Astrocyte (in vitro differentiated cells and primary cell): ENCODE measurements around the gene FADS3. TPM values are rescaled to one million over a fixed set of nuclear protein-coding genes. Genes with fewer than 3 reads are reported as not detected.

Experiments
- DNase-seq: peaks from one replicate; pipeline ENCODE4 v3.0.0-alpha.2; 2010; ENCODE audit warnings: low read depth
- FAIRE-seq: peaks from 2 replicates; lab custom pipeline; 2011; peaks lifted over from hg19 to GRCh38; lab: Jason Lieb, UNC
- H2AFZ ChIP-seq: 2 replicates; pipeline ENCODE4 v1.6.0; 2012; ENCODE audit warnings: low read depth, low read length, inconsistent platforms
- H3K27ac ChIP-seq: 2 replicates; pipeline ENCODE4 v1.5.1; 2011; ENCODE audit warnings: low read depth, low read length, inconsistent platforms
- H3K27me3 ChIP-seq: 2 replicates; pipeline ENCODE4 v1.6.0; 2011; ENCODE audit warnings: low read length, inconsistent platforms; ENCODE audit not compliant: insufficient read depth
- H3K36me3 ChIP-seq: 2 replicates; pipeline ENCODE4 v1.5.1; 2011; ENCODE audit warnings: low read length, inconsistent platforms; ENCODE audit not compliant: insufficient read depth
- H3K4me1 ChIP-seq: 2 replicates; pipeline ENCODE4 v1.5.1; 2011; ENCODE audit warnings: low read length, inconsistent platforms; ENCODE audit not compliant: insufficient read depth
- H3K4me2 ChIP-seq: 2 replicates; pipeline ENCODE4 v1.6.0; 2012; ENCODE audit warnings: low read length, inconsistent platforms
- H3K4me3 ChIP-seq: 2 replicates; pipeline ENCODE4 v1.5.1; 2011; ENCODE audit warnings: low read depth, mild to moderate bottlenecking, low read length, inconsistent platforms; ENCODE audit not compliant: insufficient read depth
- H3K79me2 ChIP-seq: 2 replicates; pipeline ENCODE4 v1.6.0; 2012; ENCODE audit warnings: mild to moderate bottlenecking, low read length, inconsistent platforms; ENCODE audit not compliant: insufficient read depth
- H3K9ac ChIP-seq: 2 replicates; pipeline ENCODE4 v1.6.0; 2012; ENCODE audit warnings: mild to moderate bottlenecking, low read length, inconsistent platforms
- H3K9me3 ChIP-seq: 2 replicates; pipeline ENCODE4 v1.5.1; 2012; ENCODE audit warnings: low read depth, mild to moderate bottlenecking, low read length, inconsistent platforms; ENCODE audit not compliant: insufficient read depth
- H4K20me1 ChIP-seq: 2 replicates; pipeline ENCODE4 v1.6.0; 2012; ENCODE audit warnings: low read length, inconsistent platforms; ENCODE audit not compliant: insufficient read depth
- H3K27ac Mint-ChIP-seq: one replicate; pipeline ENCODE4 v1.8.0; 2021; ENCODE audit warnings: mild to moderate bottlenecking, mixed read lengths; ENCODE audit not compliant: unreplicated experiment
- H3K27me3 Mint-ChIP-seq: one replicate; pipeline ENCODE4 v1.8.0; 2021; ENCODE audit warnings: low read depth, mixed read lengths; ENCODE audit not compliant: unreplicated experiment
- H3K36me3 Mint-ChIP-seq: one replicate; pipeline ENCODE4 v1.8.0; 2021; ENCODE audit warnings: low read depth, mixed read lengths; ENCODE audit not compliant: unreplicated experiment
- H3K4me1 Mint-ChIP-seq: one replicate; pipeline ENCODE4 v1.8.0; 2021; ENCODE audit warnings: low read depth, mixed read lengths; ENCODE audit not compliant: unreplicated experiment
- H3K4me3 Mint-ChIP-seq: one replicate; pipeline ENCODE4 v1.8.0; 2021; ENCODE audit warnings: mild to moderate bottlenecking, moderate library complexity, mixed read lengths; ENCODE audit not compliant: unreplicated experiment
- H3K9me3 Mint-ChIP-seq: one replicate; pipeline ENCODE4 v1.8.0; 2021; ENCODE audit warnings: mild to moderate bottlenecking, mixed read lengths; ENCODE audit not compliant: unreplicated experiment
- EZH2 ChIP-seq: IDR thresholded peaks from 2 replicates; pipeline ENCODE4 v1.6.1; 2012; ENCODE audit warnings: mild to moderate bottlenecking, low read length, inconsistent platforms; ENCODE audit not compliant: insufficient read depth
- total RNA-seq: library from RNA; stranded (reverse); gene quantifications from 2 replicates; pipeline ENCODE4 v1.2.1, GENCODE V29; 2021
- TF ChIP-seq, protein P1 (sequence below): IDR thresholded peaks from 2 replicates; pipeline ENCODE4 v1.5.1; 2011; ENCODE audit warnings: low read depth, mild to moderate bottlenecking, inconsistent platforms, low read length, moderate library complexity; ENCODE audit not compliant: insufficient read depth

Gene FADS3
- total RNA-seq, 1 donor from 2014 or later, result 59.1 TPM

DNA sequence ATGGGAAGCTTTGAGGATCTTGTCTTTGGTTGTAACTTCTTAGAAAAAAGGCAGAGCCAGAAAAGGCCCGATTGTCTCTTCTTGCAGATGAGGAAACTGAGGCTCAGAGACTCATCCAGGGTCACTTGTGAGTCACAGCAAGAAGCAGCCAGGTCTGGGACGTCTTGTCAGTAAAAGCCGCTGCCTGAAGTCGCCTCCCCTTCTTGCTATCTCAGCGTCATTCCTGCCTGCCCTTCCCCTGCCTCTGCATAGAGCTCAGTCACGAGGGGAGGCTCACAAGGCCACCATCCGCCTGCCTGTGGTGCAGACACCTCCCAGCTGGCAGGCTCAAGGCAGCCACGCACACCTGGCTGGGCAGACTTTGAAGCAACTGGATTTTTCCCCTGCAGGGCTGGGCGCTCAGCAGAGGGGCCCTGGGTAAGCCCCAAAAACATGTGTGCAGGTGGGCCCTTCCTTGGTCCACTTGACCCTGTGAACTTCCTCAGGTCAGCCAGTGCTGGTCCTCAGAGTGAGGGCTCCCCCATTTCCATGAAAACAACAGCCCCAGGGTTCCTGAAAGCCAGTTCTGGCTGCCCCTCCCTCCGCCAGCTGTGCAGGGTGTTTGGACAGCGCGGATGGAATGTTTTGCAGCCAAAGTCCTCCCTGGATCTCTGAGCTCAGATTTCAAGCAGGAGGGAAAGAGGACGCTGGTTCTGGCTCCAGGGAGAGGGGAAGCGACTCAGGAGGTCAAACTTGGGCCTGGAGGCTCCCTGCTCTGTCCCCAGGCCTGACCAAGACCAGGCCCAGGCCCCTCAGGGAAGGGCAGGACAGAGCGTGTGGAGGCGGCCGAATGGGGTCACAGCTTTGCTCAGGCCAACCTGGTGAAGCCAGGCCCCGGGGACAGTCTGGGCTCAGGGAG, 32.1 kb upstream of the FADS3 start:
- Histone ChIP-seq H2AFZ (no peak overlapping the region), H3K4me3 (no peak overlapping the region), H3K27me3 (peaks cover 14% of the 10 kb centered on the region), H3K79me2 (no peaks in the 10 kb centered on the region), H3K4me2 (peak overlapping the region; percentile 33), H3K36me3 (no peaks in the 10 kb centered on the region), H3K9me3 (no peaks in the 10 kb centered on the region), H3K4me1 (peaks cover 13% of the 10 kb centered on the region), H4K20me1 (no peaks in the 10 kb centered on the region), H3K27ac (no peak overlapping the region), H3K9ac (no peak overlapping the region)
- Mint-ChIP-seq H3K27me3 (peaks cover 36% of the 10 kb centered on the region), H3K9me3 (peaks cover 2% of the 10 kb centered on the region), H3K4me1 (peaks cover 11% of the 10 kb centered on the region), H3K4me3 (no peak overlapping the region), H3K27ac (peak overlapping the region; percentile 83), H3K36me3 (no peaks in the 10 kb centered on the region)
- TF ChIP-seq, protein P1, sequence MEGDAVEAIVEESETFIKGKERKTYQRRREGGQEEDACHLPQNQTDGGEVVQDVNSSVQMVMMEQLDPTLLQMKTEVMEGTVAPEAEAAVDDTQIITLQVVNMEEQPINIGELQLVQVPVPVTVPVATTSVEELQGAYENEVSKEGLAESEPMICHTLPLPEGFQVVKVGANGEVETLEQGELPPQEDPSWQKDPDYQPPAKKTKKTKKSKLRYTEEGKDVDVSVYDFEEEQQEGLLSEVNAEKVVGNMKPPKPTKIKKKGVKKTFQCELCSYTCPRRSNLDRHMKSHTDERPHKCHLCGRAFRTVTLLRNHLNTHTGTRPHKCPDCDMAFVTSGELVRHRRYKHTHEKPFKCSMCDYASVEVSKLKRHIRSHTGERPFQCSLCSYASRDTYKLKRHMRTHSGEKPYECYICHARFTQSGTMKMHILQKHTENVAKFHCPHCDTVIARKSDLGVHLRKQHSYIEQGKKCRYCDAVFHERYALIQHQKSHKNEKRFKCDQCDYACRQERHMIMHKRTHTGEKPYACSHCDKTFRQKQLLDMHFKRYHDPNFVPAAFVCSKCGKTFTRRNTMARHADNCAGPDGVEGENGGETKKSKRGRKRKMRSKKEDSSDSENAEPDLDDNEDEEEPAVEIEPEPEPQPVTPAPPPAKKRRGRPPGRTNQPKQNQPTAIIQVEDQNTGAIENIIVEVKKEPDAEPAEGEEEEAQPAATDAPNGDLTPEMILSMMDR, result no peak
- no peak for TF ChIP-seq EZH2
- DNase-seq, result peak; percentile 33
- no peak for FAIRE-seq

DNA sequence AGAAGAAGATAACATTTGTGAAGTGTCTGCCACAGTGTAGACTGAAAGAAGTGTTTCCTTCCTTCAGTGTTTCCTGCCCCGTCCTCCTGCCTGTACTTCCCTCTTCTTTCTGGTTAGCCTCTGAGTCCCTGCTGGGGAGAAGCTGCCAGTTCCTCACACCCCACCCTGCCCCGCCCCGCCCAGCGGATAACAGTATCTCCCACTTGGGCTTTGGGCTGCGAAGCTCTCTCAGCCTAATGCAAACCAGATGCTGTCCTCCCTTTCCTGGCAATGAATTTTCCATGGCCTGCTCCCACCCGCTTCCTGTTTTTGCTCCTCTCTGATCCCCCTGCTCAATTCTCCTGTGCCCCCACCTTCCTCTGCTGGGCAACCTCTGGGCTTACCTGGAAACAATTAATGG, 31.2 kb upstream of the FADS3 start:
- Histone ChIP-seq H3K4me2 (no peak overlapping the region), H3K36me3 (no peaks in the 10 kb centered on the region), H4K20me1 (no peaks in the 10 kb centered on the region), H3K27ac (no peak overlapping the region), H3K27me3 (peaks cover 22% of the 10 kb centered on the region), H3K9ac (no peak overlapping the region), H3K9me3 (no peaks in the 10 kb centered on the region), H2AFZ (no peak overlapping the region), H3K4me3 (no peak overlapping the region), H3K79me2 (no peaks in the 10 kb centered on the region), H3K4me1 (peaks cover 16% of the 10 kb centered on the region)
- no peaks in the 10 kb centered on the region for H3K9me3 Mint-ChIP-seq
- TF ChIP-seq, protein P1, result no peak
- no peak for TF ChIP-seq EZH2
- peaks cover 44% of the 10 kb centered on the region for H3K27me3 Mint-ChIP-seq
- H3K27ac Mint-ChIP-seq, result peak overlapping the region; percentile 83
- H3K36me3 Mint-ChIP-seq, result no peaks in the 10 kb centered on the region
- H3K4me3 Mint-ChIP-seq, result peak overlapping the region; percentile 34
- FAIRE-seq, result no peak
- DNase-seq, result peak; percentile 32
- peaks cover 13% of the 10 kb centered on the region for H3K4me1 Mint-ChIP-seq

GRCh38 chr11:61921446-61921845, 30.1 kb upstream of the FADS3 start:
- no peak overlapping the region for H3K27ac ChIP-seq
- no peaks in the 10 kb centered on the region for H3K9me3 Mint-ChIP-seq
- TF ChIP-seq EZH2, result no peak
- TF ChIP-seq, protein P1, result no peak
- H3K4me3 Mint-ChIP-seq, result no peak overlapping the region
- FAIRE-seq (no peak), DNase-seq (no peak)
- H3K4me1 ChIP-seq, result peaks cover 16% of the 10 kb centered on the region
- no peak overlapping the region for H3K4me2 ChIP-seq
- no peaks in the 10 kb centered on the region for H3K9me3 ChIP-seq
- H3K4me3 ChIP-seq, result no peak overlapping the region
- no peaks in the 10 kb centered on the region for H4K20me1 ChIP-seq
- no peak overlapping the region for H3K9ac ChIP-seq
- no peaks in the 10 kb centered on the region for H3K36me3 ChIP-seq
- H3K4me1 Mint-ChIP-seq, result peaks cover 13% of the 10 kb centered on the region
- no peak overlapping the region for H2AFZ ChIP-seq
- no peaks in the 10 kb centered on the region for H3K79me2 ChIP-seq
- H3K27me3 Mint-ChIP-seq, result peaks cover 42% of the 10 kb centered on the region
- no peaks in the 10 kb centered on the region for H3K36me3 Mint-ChIP-seq
- H3K27ac Mint-ChIP-seq, result no peak overlapping the region
- H3K27me3 ChIP-seq, result peaks cover 25% of the 10 kb centered on the region
